GM10266 (cell line): ENCODE data around the gene MACROD2.

Experiments
- DNase-seq: peaks from one replicate; pipeline ENCODE4 v3.0.0; 2012; ENCODE audit errors: extremely low spot score
- TF ChIP-seq, protein P1 (sequence below): IDR thresholded peaks from 2 replicates; pipeline ENCODE4 v1.5.1; 2012; ENCODE audit warnings: mild to moderate bottlenecking, low read depth; ENCODE audit not compliant: control insufficient read depth, insufficient read depth; ENCODE audit errors: missing control alignments

Gene MACROD2

DNA sequence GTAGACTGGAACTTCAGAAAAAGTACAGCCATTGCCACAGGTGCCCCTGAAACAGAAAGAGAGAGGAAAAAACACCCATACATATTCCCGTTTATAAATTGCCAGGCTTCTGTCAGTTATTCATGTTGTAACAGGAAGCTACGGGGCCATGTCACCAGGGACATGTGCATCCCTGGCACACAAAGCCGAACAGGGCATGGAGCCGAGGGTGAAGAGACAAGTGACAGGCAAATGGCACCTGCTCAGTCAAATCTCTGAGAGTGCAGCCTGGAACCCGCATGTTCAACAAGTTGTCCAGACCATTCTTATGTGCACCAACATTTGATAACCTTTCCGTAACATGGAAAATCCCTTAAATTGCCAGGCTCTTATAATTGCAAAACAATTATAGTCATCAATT lies 1837.2 kb downstream of the MACROD2 start:
- TF ChIP-seq, protein P1, sequence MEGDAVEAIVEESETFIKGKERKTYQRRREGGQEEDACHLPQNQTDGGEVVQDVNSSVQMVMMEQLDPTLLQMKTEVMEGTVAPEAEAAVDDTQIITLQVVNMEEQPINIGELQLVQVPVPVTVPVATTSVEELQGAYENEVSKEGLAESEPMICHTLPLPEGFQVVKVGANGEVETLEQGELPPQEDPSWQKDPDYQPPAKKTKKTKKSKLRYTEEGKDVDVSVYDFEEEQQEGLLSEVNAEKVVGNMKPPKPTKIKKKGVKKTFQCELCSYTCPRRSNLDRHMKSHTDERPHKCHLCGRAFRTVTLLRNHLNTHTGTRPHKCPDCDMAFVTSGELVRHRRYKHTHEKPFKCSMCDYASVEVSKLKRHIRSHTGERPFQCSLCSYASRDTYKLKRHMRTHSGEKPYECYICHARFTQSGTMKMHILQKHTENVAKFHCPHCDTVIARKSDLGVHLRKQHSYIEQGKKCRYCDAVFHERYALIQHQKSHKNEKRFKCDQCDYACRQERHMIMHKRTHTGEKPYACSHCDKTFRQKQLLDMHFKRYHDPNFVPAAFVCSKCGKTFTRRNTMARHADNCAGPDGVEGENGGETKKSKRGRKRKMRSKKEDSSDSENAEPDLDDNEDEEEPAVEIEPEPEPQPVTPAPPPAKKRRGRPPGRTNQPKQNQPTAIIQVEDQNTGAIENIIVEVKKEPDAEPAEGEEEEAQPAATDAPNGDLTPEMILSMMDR, result no peak

DNA sequence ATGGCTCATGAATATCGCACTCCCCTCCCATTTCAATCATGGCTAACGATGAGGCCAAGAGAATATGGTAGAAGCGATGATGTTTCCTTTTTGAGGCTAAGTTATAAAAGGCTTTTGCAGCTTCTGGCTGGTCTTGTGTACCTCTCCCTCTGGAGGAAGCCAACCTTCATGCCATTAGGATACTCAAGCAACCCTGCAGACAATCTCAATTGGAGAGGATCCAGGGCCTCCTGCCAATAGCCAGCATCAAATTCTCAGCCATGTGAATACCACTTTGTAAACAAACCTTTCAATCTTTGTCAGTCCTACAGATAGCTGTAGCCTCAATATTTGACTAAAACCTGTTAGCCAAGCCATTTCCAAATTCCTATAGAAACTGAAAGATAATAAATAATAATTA lies 1839.5 kb downstream of the MACROD2 start:
- DNase-seq, result no peak
- TF ChIP-seq, protein P1, result no peak

More for the DNA sequence above, 1837.2 kb downstream of the MACROD2 start:
- DNase-seq, result no peak

DNA sequence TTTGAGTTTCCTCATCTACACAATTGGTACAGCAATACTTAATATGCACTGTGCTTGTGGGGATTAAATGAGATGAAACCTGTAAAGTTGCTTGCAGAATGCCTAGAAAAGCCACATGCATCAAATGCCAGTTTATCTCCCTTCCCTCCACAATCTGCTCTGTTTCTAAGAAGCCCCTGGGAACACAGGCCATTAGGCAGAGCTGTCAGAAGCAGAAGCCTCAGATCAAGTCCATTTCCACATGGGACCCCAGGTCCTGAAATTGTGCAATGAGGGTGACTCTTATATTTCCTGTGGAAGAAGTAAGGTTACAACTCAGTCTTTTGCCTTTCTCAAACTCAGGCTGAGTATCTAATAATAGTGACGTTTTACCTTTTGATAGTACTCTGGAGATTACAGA lies 1840.5 kb downstream of the MACROD2 start:
- TF ChIP-seq, protein P1, result no peak
- no peak for DNase-seq

DNA sequence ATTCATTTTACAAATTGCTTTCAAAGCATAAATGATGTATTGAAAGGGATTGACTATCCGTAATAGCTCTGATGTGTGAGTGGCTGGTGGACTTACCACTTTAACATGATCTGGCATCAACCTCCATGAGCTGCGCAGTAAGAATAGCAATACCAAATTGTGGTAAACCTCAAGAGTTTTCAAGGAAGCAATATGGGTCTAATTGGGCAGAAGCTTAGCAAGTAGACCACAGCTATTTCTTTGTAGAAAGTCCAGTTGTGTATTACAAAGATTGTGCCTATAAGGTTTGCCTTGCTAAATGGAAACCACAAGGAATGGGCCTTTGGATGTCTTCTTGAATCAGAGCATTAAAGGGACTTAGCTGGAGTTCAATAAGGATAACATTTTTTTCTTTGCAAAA lies 1841.3 kb downstream of the MACROD2 start:
- no peak for DNase-seq
- TF ChIP-seq, protein P1, result no peak

DNA sequence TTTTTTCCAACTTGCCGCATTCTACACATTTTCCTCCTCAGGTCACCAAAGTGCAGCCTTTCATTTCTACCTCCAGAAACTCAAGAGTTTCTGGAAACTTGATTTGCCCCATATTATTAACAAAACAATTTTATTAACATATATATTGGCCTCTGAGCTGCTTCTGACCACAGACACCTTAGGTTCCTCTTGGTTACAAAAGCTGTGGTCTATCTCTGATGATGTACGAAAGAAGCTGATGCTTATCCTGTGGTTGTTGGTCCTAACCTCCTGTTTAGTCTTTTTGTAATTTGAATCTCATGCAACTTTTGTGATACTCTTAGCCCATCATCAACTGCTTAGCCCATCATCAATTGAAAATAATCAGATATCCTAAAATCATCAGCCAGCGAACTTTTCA lies 1842.2 kb downstream of the MACROD2 start:
- DNase-seq, result no peak

DNA sequence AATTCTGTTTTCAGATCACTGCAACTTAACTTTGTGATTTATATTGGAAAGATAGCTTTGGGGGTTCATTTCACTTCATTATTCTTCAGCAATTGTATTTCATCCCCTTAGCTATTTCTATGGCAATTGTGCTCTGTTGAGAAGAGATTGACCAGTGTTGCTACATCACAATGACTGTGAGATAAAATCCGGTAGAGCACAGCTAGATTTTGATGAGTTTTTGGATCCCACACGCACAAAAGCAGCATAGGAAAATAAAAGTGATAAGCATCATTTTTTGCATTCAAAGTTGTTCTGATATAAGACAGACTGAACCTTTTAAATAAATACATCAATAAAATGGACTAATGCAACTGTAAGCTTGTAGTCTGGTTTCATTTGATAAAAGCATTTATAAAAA lies 1843.2 kb downstream of the MACROD2 start:
- TF ChIP-seq, protein P1, result no peak
- no peak for DNase-seq

More for the DNA sequence above, 1842.2 kb downstream of the MACROD2 start:
- TF ChIP-seq, protein P1, result no peak

DNA sequence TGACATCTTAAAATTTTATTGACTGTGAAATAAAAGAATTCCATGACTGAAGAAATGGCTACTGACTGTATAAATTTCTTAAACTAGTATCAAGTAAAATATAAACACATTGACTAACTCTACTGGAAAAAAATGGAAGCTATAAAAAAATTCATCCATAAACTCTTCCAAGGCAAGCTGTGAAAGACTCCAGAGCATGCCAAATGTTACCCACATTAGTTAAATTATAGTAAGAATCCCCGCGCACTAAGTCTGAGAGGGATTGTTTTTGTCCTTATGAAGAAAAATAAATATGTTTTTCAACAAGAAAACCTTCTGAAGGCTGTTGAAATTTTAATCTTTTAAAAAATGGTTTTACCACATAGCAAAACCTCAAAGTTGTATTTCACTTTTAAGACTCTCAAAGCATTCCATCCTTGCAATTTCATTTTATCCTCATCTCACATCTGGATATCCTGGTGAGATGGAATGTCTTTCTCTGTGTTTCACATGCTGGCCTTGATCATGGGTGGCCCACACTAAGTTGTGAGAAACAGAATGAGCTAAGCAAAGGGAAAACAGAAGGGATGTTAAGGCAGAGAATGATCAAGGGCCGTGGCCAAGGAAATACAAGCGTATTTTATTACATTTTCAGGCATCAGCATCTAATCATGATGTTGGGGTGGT lies 1845.5 kb downstream of the MACROD2 start:
- no peak for DNase-seq
- TF ChIP-seq, protein P1, result no peak
